ENCODE measurements around the gene SYCN.

GRCh38 chr19:39232708-39233107 lies 28.6 kb upstream of the SYCN start:
- no peak for TF ChIP-seq EZH2 (IDR thresholded peaks at IDR 0.05; ENCODE audit: insufficient read depth, poor library complexity, severe bottlenecking)
- no peak for TF ChIP-seq EZH2phosphoT487 (IDR thresholded peaks at IDR 0.05; ENCODE audit: insufficient read depth, low read depth)
